ENCODE data around the gene PSMD14. TPM values are rescaled to one million over a fixed set of nuclear protein-coding genes. Genes with fewer than 3 reads are reported as not detected.
"Not testable (repeated sequence)": the region's sequence is repeated elsewhere in the genome, so short reads cannot be mapped to it uniquely, and the experiment has no call there.

Gene PSMD14
- total RNA-seq, 2 experiments from 2014 or later, result 86.7 to 93.0 TPM

DNA sequence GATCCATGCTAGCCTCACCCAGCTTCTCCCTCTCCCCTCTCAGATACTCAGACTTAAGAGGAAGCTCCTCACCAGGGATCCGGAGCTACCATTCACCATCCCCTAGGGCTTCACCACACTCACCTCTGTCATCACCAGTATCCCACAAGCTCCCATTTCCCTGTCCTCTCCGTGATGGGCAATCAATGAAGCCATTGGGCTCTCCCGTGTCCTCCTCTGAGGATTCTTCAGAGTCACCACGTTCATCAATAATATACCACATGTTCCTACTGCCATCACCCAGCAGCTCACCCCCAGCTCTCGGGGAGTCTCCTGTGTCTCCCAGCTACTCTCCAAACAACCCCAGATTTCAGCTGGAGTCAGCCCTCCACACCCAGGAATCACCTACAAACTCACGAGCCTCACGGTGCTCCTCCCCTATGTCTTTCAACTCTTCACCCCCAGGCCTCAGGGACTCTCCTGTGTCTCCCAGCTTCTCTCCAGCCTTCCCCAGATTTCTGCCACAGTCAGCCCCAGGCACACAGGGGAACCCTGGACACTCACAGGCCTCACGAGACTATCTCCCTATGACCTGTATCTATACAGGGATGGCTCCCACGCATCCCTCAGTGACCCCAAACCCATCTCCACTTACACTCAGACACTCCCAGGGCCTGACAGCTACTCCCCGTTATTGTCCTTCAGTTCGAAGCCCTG is 26.5 kb upstream of the PSMD14 start:
- H3K4me1 Mint-ChIP-seq (ENCODE audit: low read depth); H3K36me3 Mint-ChIP-seq (ENCODE audit: low read depth); H3K4me3 Mint-ChIP-seq; POLR2A ChIA-PET; intact Hi-C loops (cut with micrococcal nuclease); ATAC-seq; DNase-seq; H3K9me3 Mint-ChIP-seq; H3K27ac Mint-ChIP-seq: not testable (repeated sequence)
- CTCF ChIA-PET, result interaction anchor here (1.0 kb wide), 1 partner anchor 58 kb away, joined by 3 read pairs; no protein-coding TSS in a partner anchor
- peaks cover 13% of the 10 kb centered on the region for H3K27me3 Mint-ChIP-seq

- H3K9me3 Mint-ChIP-seq; intact Hi-C loops (cut with micrococcal nuclease); DNase-seq; H3K27ac Mint-ChIP-seq; H3K4me1 Mint-ChIP-seq (ENCODE audit: low read depth); H3K36me3 Mint-ChIP-seq (ENCODE audit: low read depth); POLR2A ChIA-PET; H3K4me3 Mint-ChIP-seq; ATAC-seq; CTCF ChIA-PET: not testable (repeated sequence)
- peaks cover 13% of the 10 kb centered on the region for H3K27me3 Mint-ChIP-seq
These were observed 25.9 kb upstream of the PSMD14 start for GRCh38 chr2:161282311-161282644.

GRCh38 chr2:161283926-161284325 is 24.3 kb upstream of the PSMD14 start:
- Mint-ChIP-seq H3K9me3 (no peaks in the 10 kb centered on the region), H3K4me1 (ENCODE audit: low read depth) (no peaks in the 10 kb centered on the region), H3K27me3 (peaks cover 23% of the 10 kb centered on the region), H3K27ac (no peak overlapping the region), H3K4me3 (no peak overlapping the region), H3K36me3 (ENCODE audit: low read depth) (no peaks in the 10 kb centered on the region)
- intact Hi-C loops (cut with micrococcal nuclease), result no loop called here
- CTCF ChIA-PET, result interaction anchor here (1.7 kb wide), 1 partner anchor 10 kb away, joined by 5 read pairs; no protein-coding TSS in a partner anchor
- TF ChIP-seq CTCF (IDR thresholded peaks at IDR 0.05), result no peak
- POLR2A ChIA-PET, result no interaction called here
- ATAC-seq (no peak), DNase-seq (no peak)

- H3K36me3 Mint-ChIP-seq (ENCODE audit: low read depth), result no peaks in the 10 kb centered on the region
- H3K9me3 Mint-ChIP-seq, result peaks cover 11% of the 10 kb centered on the region
- peaks cover 3% of the 10 kb centered on the region for H3K27me3 Mint-ChIP-seq
- ChIA-PET CTCF (no interaction called here), POLR2A (no interaction called here)
- no peak for TF ChIP-seq CTCF (IDR thresholded peaks at IDR 0.05)
- intact Hi-C loops (cut with micrococcal nuclease), result no loop called here
- no peak for ATAC-seq
- DNase-seq, result no peak
- H3K27ac Mint-ChIP-seq, result no peak overlapping the region
- no peak overlapping the region for H3K4me3 Mint-ChIP-seq
- peaks cover 3% of the 10 kb centered on the region for H3K4me1 Mint-ChIP-seq (ENCODE audit: low read depth)
These were observed 4.6 kb upstream of the PSMD14 start for GRCh38 chr2:161303535-161304050.

GRCh38 chr2:161306919-161307318 is 1.3 kb upstream of the PSMD14 start:
- peak overlapping the region; percentile 89 for H3K4me3 Mint-ChIP-seq
- ATAC-seq (no peak), DNase-seq (no peak)
- peaks cover 11% of the 10 kb centered on the region for H3K9me3 Mint-ChIP-seq
- peak overlapping the region; percentile 58 for H3K27ac Mint-ChIP-seq
- intact Hi-C loops (cut with micrococcal nuclease), result no loop called here
- H3K4me1 Mint-ChIP-seq (ENCODE audit: low read depth), result peaks cover 18% of the 10 kb centered on the region
- H3K27me3 Mint-ChIP-seq, result peaks cover 2% of the 10 kb centered on the region
- H3K36me3 Mint-ChIP-seq (ENCODE audit: low read depth), result peaks cover 11% of the 10 kb centered on the region
- TF ChIP-seq CTCF (IDR thresholded peaks at IDR 0.05), result no peak
- CTCF ChIA-PET, result interaction anchor here (1.3 kb wide), 1 partner anchor 33 kb away, joined by 4 read pairs; no protein-coding TSS in a partner anchor
- POLR2A ChIA-PET, result interaction anchor here (0.6 kb wide), 1 partner anchor 928 kb away, joined by 3 read pairs; no protein-coding TSS in a partner anchor

DNA sequence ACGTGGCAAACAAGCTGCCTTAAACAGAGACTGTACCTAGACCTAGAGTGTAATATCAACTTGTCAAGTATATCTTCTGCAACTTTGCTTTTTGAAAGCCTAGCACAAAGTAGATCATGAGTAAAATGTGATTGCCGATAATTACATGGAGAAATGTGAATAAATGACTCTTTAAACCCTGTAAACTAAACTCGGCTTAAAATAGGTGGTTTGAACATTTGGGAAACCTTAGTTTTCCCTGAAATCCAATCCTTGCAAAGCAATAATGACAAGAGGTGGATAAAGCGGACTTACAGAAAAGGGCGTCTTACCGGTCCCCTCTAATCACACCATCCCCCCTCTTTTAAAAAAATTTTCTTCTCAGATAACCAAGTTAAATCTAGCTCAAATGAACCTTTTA is 549 bp upstream of the PSMD14 start:
- POLR2A ChIA-PET, result interaction anchor here (0.9 to 1.3 kb wide), 5 partner anchors 9 to 647 kb away, joined by 3 to 5 read pairs (median 4); no protein-coding TSS in a partner anchor
- TF ChIP-seq CTCF (IDR thresholded peaks at IDR 0.05), result no peak
- peaks cover 11% of the 10 kb centered on the region for H3K9me3 Mint-ChIP-seq
- H3K36me3 Mint-ChIP-seq (ENCODE audit: low read depth), result peaks cover 15% of the 10 kb centered on the region
- ATAC-seq, result no peak
- intact Hi-C loops (cut with micrococcal nuclease), result no loop called here
- H3K4me1 Mint-ChIP-seq (ENCODE audit: low read depth), result peaks cover 23% of the 10 kb centered on the region
- H3K27ac Mint-ChIP-seq, result peak overlapping the region; percentile 93
- H3K27me3 Mint-ChIP-seq, result peaks cover 2% of the 10 kb centered on the region
- H3K4me3 Mint-ChIP-seq, result peak overlapping the region; percentile 89
- no peak for DNase-seq
- CTCF ChIA-PET, result interaction anchor here (1.3 to 1.5 kb wide), 3 partner anchors 34 to 244 kb away, joined by 3 to 4 read pairs (median 4); no protein-coding TSS in a partner anchor
